Activated CD8-positive, alpha-beta memory T cell treated with anti-CD3 and anti-CD28 coated beads, Interleukin-2, amount 50 U/mL, for 24 hours (primary cell): ENCODE measurements around the gene RAD50.
"Not testable (repeated sequence)": the region's sequence is repeated elsewhere in the genome, so short reads cannot be mapped to it uniquely, and the experiment has no call there.

Source experiments
- DNase-seq: peaks from one replicate; pipeline ENCODE4 v3.0.0-alpha.2; 2020; ENCODE audit errors: extremely low read depth

RAD50 gene

GRCh38 chr5:132633587-132633986 is 76.8 kb downstream of the RAD50 start:
- not testable (repeated sequence) for DNase-seq

- DNase-seq, result no peak
Observed at GRCh38 chr5:132635873-132636272, 79.1 kb downstream of the RAD50 start.

GRCh38 chr5:132637241-132637640 is 80.5 kb downstream of the RAD50 start:
- no peak for DNase-seq

- DNase-seq, result no peak
Observed at GRCh38 chr5:132639706-132640130, 82.9 kb downstream of the RAD50 start.

- no peak for DNase-seq
Observed at GRCh38 chr5:132640613-132641012, 83.8 kb downstream of the RAD50 start.

- DNase-seq, result no peak
Observed at GRCh38 chr5:132641241-132641723, 84.5 kb downstream of the RAD50 start.

GRCh38 chr5:132641841-132642240 is 85.1 kb downstream of the RAD50 start:
- DNase-seq, result no peak

- no peak for DNase-seq
Observed at GRCh38 chr5:132644177-132644576, 87.4 kb downstream of the RAD50 start.

GRCh38 chr5:132646583-132647266 is 89.9 kb downstream of the RAD50 start:
- no peak for DNase-seq

GRCh38 chr5:132647473-132647872 is 90.7 kb downstream of the RAD50 start:
- DNase-seq, result no peak

- no peak for DNase-seq
Observed at GRCh38 chr5:132648355-132648754, 91.6 kb downstream of the RAD50 start.

GRCh38 chr5:132651838-132652469 is 95.2 kb downstream of the RAD50 start:
- no peak for DNase-seq

GRCh38 chr5:132653716-132654115 is 96.9 kb downstream of the RAD50 start:
- no peak for DNase-seq

GRCh38 chr5:132655821-132656773 is 99.3 kb downstream of the RAD50 start:
- DNase-seq, result no peak

- no peak for DNase-seq
Observed at GRCh38 chr5:132656774-132657355, 100.1 kb downstream of the RAD50 start.

GRCh38 chr5:132657676-132658380 is 101.1 kb downstream of the RAD50 start, which contains the start of gene IL13:
TSS of gene IL13 (plus strand) at chr5:132658173. CDS start at chr5:132658187, 14 bp downstream.
- no peak for DNase-seq

- no peak for DNase-seq
Observed at GRCh38 chr5:132658381-132659302, 101.9 kb downstream of the RAD50 start.

GRCh38 chr5:132659598-132660493 is 103.1 kb downstream of the RAD50 start:
- no peak for DNase-seq
